K562 (cell line): ENCODE data around the gene AASDH. TPM values are rescaled to one million over a fixed set of nuclear protein-coding genes. Genes with fewer than 3 reads are reported as not detected.

Experiments used
- ATAC-seq: fragments of 200-7000 bp; cut with Tn5 transposase; 3 replicates; pipeline ENCODE4 v1.9.1; 2020; ENCODE audit warnings: moderate library complexity
- BruUV-seq: library from RNA; stranded (reverse); fragments of 400-500 nt; replicated peaks from 2 replicates; lab custom pipeline; 2021; lab: Mats Ljungman, UMichigan
- CTCF ChIA-PET: fragments of 300-600 bp; formaldehyde crosslinking; extraction: SDS; loops from one replicate; lab custom pipeline; 2021; ENCODE audit warnings: low intra/inter-chr PET ratio; lab: Yijun Ruan, JAX
- POLR2A ChIA-PET: fragments of 300-600, 350-650 bp; sonication (Branson Sonifier 250); formaldehyde crosslinking; extraction: SDS; loops from one replicate; lab custom pipeline; 2021; ENCODE audit warnings: antibody characterized with exemption, inconsistent platforms; lab: Yijun Ruan, JAX
- DNase-seq, 4 experiments: peaks; one replicate each; pipeline versions ENCODE4 v3.0.0 to v3.0.0-alpha.2; 2011 to 2018; ENCODE audit warnings: low spot score in 3 of 4, mixed read lengths in 3 of 4; ENCODE audit errors: extremely low read depth in 1 of 4
- FAIRE-seq: peaks from 2 replicates; lab custom pipeline; 2011; peaks lifted over from hg19 to GRCh38; lab: Jason Lieb, UNC
- H2AFZ ChIP-seq: 2 replicates; pipeline ENCODE4 v1.6.0; 2011; ENCODE audit warnings: low read depth, low read length, control low read depth, inconsistent platforms
- H3K27ac ChIP-seq: fragments of 200-600 bp; 3 replicates; pipeline ENCODE4 v1.8.0; 2011; ENCODE audit warnings: low read depth, mild to moderate bottlenecking, control low read depth, inconsistent platforms, low read length, moderate library complexity, mixed read lengths; ENCODE audit errors: extremely low read depth
- H3K27me3 ChIP-seq, 2 experiments: fragments of 300-600 bp in 1 of 2; 2 replicates in 1 of 2; 3 replicates in 1 of 2; pipeline versions ENCODE4 v1.6.0 to v1.8.0; 2011; ENCODE audit warnings: inconsistent platforms in 2 of 2, low read length in 2 of 2, mild to moderate bottlenecking in 1 of 2, mixed read lengths in 1 of 2, moderate library complexity in 1 of 2; ENCODE audit not compliant: control insufficient read depth in 2 of 2, insufficient read depth in 2 of 2
- H3K36me3 ChIP-seq: fragments of 300-600 bp; 3 replicates; pipeline ENCODE4 v1.8.0; 2011; ENCODE audit warnings: mild to moderate bottlenecking, low read length, inconsistent platforms; ENCODE audit not compliant: control insufficient read depth, insufficient read depth
- H3K4me1 ChIP-seq, 2 experiments: fragments of 200-600 bp in 1 of 2; replicated peaks in 1 of 2; 2 replicates in 1 of 2; 3 replicates in 1 of 2; pipeline versions ENCODE4 v1.5.1 to v1.8.0; 2011; ENCODE audit warnings: inconsistent platforms in 2 of 2, low read length in 2 of 2, mild to moderate bottlenecking in 1 of 2, mixed read lengths in 1 of 2, moderate library complexity in 1 of 2; ENCODE audit not compliant: control insufficient read depth in 2 of 2, insufficient read depth in 2 of 2
- H3K4me2 ChIP-seq: 2 replicates; pipeline ENCODE4 v1.6.1; 2011; ENCODE audit warnings: low read length, control low read depth, inconsistent platforms, mixed read lengths; ENCODE audit not compliant: insufficient read depth
- H3K4me3 ChIP-seq: fragments of 200-600 bp; sonication (generic), shearing (Covaris generic); 2 replicates; pipeline ENCODE4 v1.5.1; 2016; ENCODE audit warnings: control low read depth, inconsistent platforms
- H3K79me2 ChIP-seq: fragments of 200-600 bp; 3 replicates; pipeline ENCODE4 v1.8.0; 2011; ENCODE audit warnings: low read length, inconsistent platforms; ENCODE audit not compliant: control insufficient read depth, insufficient read depth
- H3K9ac ChIP-seq, 2 experiments: 2 replicates each; pipeline versions ENCODE4 v1.6.0 to v1.6.1; 2011; ENCODE audit warnings: low read depth in 2 of 2, low read length in 2 of 2, control low read depth in 1 of 2, inconsistent platforms in 1 of 2, mild to moderate bottlenecking in 1 of 2, mixed read lengths in 1 of 2; ENCODE audit not compliant: insufficient read depth in 1 of 2
- H3K9me1 ChIP-seq: one replicate; pipeline ENCODE4 v1.6.0; 2011; ENCODE audit warnings: inconsistent platforms, mild to moderate bottlenecking, low read length, moderate library complexity; ENCODE audit not compliant: control insufficient read depth, insufficient read depth
- H3K9me3 ChIP-seq: replicated peaks from 2 replicates; pipeline ENCODE4 v1.5.1; 2011; ENCODE audit warnings: low read depth, low read length, inconsistent platforms; ENCODE audit not compliant: control insufficient read depth, insufficient read depth
- H4K20me1 ChIP-seq: replicated peaks from 2 replicates; pipeline ENCODE4 v1.6.1; 2011; ENCODE audit warnings: low read length, inconsistent platforms, mixed read lengths; ENCODE audit not compliant: control insufficient read depth, insufficient read depth
- ARID1B ChIP-seq: fragments of 450-650 bp; IDR thresholded peaks from 2 replicates; pipeline ENCODE4 v1.6.1; 2016; ENCODE audit warnings: antibody characterized with exemption, mild to moderate bottlenecking, inconsistent platforms
- PURB ChIP-seq: sonication (generic); formaldehyde crosslinking; IDR thresholded peaks from 2 replicates; pipeline ENCODE4 v1.9.0; 2021; ENCODE audit warnings: low read depth, mild to moderate bottlenecking, missing genetic modification reagents
- RAD21 ChIP-seq, 2 experiments: fragments of 250-450 bp in 1 of 2; fragments of 450-650 bp in 1 of 2; sonication (Bioruptor Pico) in 1 of 2; formaldehyde crosslinking in 1 of 2; IDR thresholded peaks in 1 of 2; conservative IDR thresholded peaks in 1 of 2; 2 replicates each; pipeline versions ENCODE4 v1.4.0 to v1.8.0; 2020 to 2022; ENCODE audit warnings: mild to moderate bottlenecking in 2 of 2, moderate library complexity in 1 of 2
- ZC3H4 ChIP-seq: sonication (generic); formaldehyde crosslinking; IDR thresholded peaks from 2 replicates; pipeline ENCODE4 v1.9.0; 2021; ENCODE audit warnings: missing genetic modification reagents, borderline replicate concordance
- ZNF384 ChIP-seq: IDR thresholded peaks from 2 replicates; pipeline ENCODE4 v1.6.1; 2012; ENCODE audit warnings: low read depth, low read length, improper control_type of control experiment
- ZNF512 ChIP-seq: IDR thresholded peaks from 2 replicates; pipeline ENCODE4 v1.6.1; 2016; ENCODE audit warnings: missing genetic modification characterization, missing compliant biosample characterization
- ZNF584 ChIP-seq: fragments of 200-800 bp; sonication (Bioruptor generic); IDR thresholded peaks from 2 replicates; pipeline ENCODE4 v1.6.1; 2016; ENCODE audit warnings: low read depth, mild to moderate bottlenecking, missing genetic modification characterization, missing compliant biosample characterization
- in situ Hi-C: fragments of 300-500 bp; cut with MboI; formaldehyde crosslinking; loops from 4 replicates; pipeline ENCODE4 v1.15.0; 2018; ENCODE audit warnings: inconsistent platforms, mixed read lengths
- intact Hi-C: fragments of 100-400 bp; cut with micrococcal nuclease; formaldehyde crosslinking; loops from 2 replicates; pipeline ENCODE4 v1.14.2; 2022
- polyA plus RNA-seq, 8 experiments: library from polyadenylated mRNA; depleted of rRNA in 4 of 8; stranded (reverse) in 5 of 8; unstranded in 3 of 8; fragments of >200 nt; fragmentation: Nextera tagmentation in 2 of 8; fragmentation: Illumina TruSeq in 1 of 8; extraction: Ambion mirVana in 2 of 8; extraction: Trizol in 1 of 8; gene quantifications; 2 replicates each; pipeline versions ENCODE4 v1.2.1 to v1.2.3, GENCODE V29; 2011 to 2014; ENCODE audit warnings: inconsistent platforms in 1 of 8, missing spikeins in 1 of 8
- total RNA-seq, 7 experiments: library from RNA; depleted of rRNA in 6 of 7; stranded (reverse); fragments of >200 nt in 6 of 7; fragmentation: Illumina TruSeq in 2 of 7; extraction: Trizol in 2 of 7; gene quantifications; 2 replicates each; pipeline versions ENCODE4 v1.2.1 to v1.2.3, GENCODE V29; 2011 to 2021; ENCODE audit warnings: low replicate concordance in 1 of 7

The AASDH gene
- total and polyA plus RNA-seq, 9 of the 15 experiments (the other 6 are each of a cell fraction or from before 2014, with no cell fraction given): 8.6 to 29.7 (median 13.7) TPM

- in situ Hi-C loops (no loop called here), intact Hi-C loops (no loop called here)
- TF ChIP-seq PURB: no peak
- TF ChIP-seq ZNF584 (CRISPR knock-in tag): no peak
- peak; percentile 66 for TF ChIP-seq ZNF512 (tag)
- TF ChIP-seq ARID1B: 0 out of 2 replicates have a peak, but pooled peaks have one; percentile 0
- no peak for TF ChIP-seq RAD21 (CRISPR knock-in tag; conservative IDR thresholded peaks at IDR 0.05 in 1 of 2, IDR thresholded peaks at IDR 0.05 in 1 of 2)
- TF ChIP-seq ZC3H4 (CRISPR knock-in tag): no peak
- TF ChIP-seq ZNF384: 0 out of 2 replicates have a peak, but pooled peaks have one; percentile 34
- H3K27ac ChIP-seq: peak overlapping the region; percentile 96; the same call in 2 of the 3 replicates
- peak overlapping the region; percentile 95 for H3K4me2 ChIP-seq
- H3K36me3 ChIP-seq: peaks cover 18% of the 10 kb centered on the region; the same call in 2 of the 3 replicates
- H3K9ac ChIP-seq: peak overlapping the region; percentile 85 to 93
- BruUV-seq: no TSS peak
- no peak for DNase-seq
- H4K20me1 ChIP-seq: peaks cover 14% of the 10 kb centered on the region; the same call in 1 of the 2 replicates
- H3K79me2 ChIP-seq: peaks cover 94% of the 10 kb centered on the region
- no peaks in the 10 kb centered on the region for H3K9me3 ChIP-seq
- no peak for ATAC-seq
- CTCF ChIA-PET: interaction anchor here (0.9 kb wide), 1 partner anchor 526 kb away, joined by 4 read pairs; no protein-coding TSS in a partner anchor
- no peaks in the 10 kb centered on the region for H3K27me3 ChIP-seq
- no peaks in the 10 kb centered on the region for H3K9me1 ChIP-seq
- H2AFZ ChIP-seq: no peak overlapping the region
- no peak for FAIRE-seq
- peak overlapping the region; percentile 89 for H3K4me3 ChIP-seq
- peaks cover 9 to 12% of the 10 kb centered on the region in 2 experiments; a peak in 2 of 5 replicates for H3K4me1 ChIP-seq
- POLR2A ChIA-PET: interaction anchor here (0.6 to 1.8 kb wide), 4 partner anchors 16 to 46 kb away, joined by 3 to 7 read pairs (median 3); partner anchors contain the start of gene AASDH
Observed at GRCh38 chr4:56433280-56433679, 46.0 kb upstream of the AASDH start.
